ENCODE measurements around the gene OGFOD2.

OGFOD2 gene

DNA sequence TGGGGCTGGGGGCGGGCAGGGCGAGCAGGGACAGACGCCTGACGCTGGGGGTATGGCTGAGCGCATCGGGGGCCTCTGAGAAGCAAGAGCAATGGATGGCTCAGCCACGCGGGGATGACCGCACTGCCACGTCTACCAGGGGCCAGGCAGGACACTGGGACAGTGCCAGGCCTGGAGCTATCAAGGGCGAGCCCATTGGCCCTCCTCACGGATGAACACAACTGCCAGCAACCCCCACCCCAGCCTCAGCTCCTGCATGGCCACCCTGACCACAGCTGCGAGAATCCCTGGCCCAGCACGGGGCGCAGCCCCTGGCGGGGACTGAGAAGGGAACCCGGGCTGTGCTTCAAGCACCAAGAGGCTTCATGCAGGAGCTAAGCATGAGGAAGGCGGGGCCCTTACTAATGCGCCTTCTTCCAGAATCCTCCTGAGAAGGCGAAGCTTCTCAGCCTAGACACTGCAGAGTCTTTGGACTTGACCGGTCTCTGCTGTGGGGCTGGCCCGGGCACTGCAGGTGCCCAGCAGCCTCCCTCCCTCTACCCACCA is 14.9 kb downstream of the OGFOD2 start:
- no peak for TF ChIP-seq CTCF (IDR thresholded peaks at IDR 0.05; ENCODE audit: low read depth, low read length)
- no peak for DNase-seq
- peaks cover 5% of the 10 kb centered on the region; the same call in 1 of the 2 replicates for H3K36me3 ChIP-seq

DNA sequence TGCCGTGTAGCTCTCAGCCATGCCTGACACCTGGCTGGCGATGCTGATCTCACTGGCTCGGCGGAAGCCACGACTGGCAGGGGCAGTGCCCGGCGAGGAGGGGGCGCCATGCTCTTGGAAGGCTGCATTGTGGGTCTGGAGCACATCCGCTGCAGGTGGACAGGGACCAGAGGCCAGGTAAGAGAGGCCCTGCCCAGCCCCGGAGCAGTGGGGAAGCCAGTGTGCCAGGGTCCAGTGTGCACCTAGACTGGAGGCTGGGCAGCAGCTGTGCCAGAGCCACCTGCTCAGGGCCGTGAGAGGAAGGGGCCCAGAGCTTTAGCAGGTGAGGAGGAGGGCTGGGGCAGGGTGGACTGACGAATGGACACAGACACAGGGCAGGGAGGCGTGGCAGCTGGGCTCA is 15.5 kb downstream of the OGFOD2 start:
- DNase-seq: no peak
- no peaks in the 10 kb centered on the region for H3K9me3 ChIP-seq (ENCODE audit: severe bottlenecking)
- H3K36me3 ChIP-seq: peaks cover 5% of the 10 kb centered on the region; the same call in 1 of the 2 replicates
- H3K27ac ChIP-seq: no peak overlapping the region
- no peak overlapping the region for H3K4me3 ChIP-seq (ENCODE audit: low read depth, low read length)
- no peak for TF ChIP-seq CTCF (IDR thresholded peaks at IDR 0.05; ENCODE audit: low read depth, low read length)
- no peaks in the 10 kb centered on the region for H3K27me3 ChIP-seq (ENCODE audit: insufficient read depth, low read depth, severe bottlenecking)

More for the DNA sequence above, 14.9 kb downstream of the OGFOD2 start:
- Histone ChIP-seq H3K27ac (no peak overlapping the region), H3K9me3 (ENCODE audit: severe bottlenecking) (no peaks in the 10 kb centered on the region), H3K27me3 (ENCODE audit: insufficient read depth, low read depth, severe bottlenecking) (no peaks in the 10 kb centered on the region), H3K4me3 (ENCODE audit: low read depth, low read length) (no peak overlapping the region)

DNA sequence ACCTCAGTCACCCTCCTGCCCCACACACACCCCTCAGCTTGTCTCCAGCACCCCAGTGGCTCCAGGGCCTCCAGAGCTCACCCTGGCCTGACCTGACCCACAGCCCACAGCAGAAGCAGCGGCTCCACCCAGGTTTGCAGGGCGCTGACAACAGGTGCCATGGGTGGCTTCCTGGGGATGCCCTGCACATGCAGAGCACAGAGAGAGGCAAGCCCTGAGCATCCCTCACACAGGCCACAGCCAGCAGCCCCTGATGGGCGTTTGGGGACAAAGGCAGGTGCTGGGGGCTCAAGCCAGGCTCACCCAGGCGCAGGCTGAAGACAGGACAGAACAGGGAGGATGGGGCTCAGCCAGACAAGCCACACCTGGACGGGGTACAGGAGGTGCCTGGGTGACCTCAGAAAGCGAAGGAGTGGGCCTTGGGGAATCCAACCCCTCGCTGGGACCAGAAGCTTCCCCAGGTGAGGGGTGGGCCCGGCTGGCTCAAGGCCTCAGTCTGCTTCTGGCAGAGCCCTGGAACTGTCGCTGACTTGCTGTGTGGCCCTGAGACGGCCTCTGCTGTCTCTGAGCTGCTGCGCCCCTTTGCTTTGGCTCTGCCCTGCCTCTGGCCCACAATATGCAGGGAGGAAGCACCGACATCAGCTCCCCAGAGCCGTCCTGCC is 16.0 kb downstream of the OGFOD2 start:
- Histone ChIP-seq H3K27ac (no peak overlapping the region), H3K36me3 (peaks cover 5% of the 10 kb centered on the region; the same call in 1 of the 2 replicates), H3K4me3 (ENCODE audit: low read depth, low read length) (no peak overlapping the region), H3K27me3 (ENCODE audit: insufficient read depth, low read depth, severe bottlenecking) (no peaks in the 10 kb centered on the region), H3K9me3 (ENCODE audit: severe bottlenecking) (no peaks in the 10 kb centered on the region)
- DNase-seq: no peak
- TF ChIP-seq CTCF (IDR thresholded peaks at IDR 0.05; ENCODE audit: low read depth, low read length): no peak

DNA sequence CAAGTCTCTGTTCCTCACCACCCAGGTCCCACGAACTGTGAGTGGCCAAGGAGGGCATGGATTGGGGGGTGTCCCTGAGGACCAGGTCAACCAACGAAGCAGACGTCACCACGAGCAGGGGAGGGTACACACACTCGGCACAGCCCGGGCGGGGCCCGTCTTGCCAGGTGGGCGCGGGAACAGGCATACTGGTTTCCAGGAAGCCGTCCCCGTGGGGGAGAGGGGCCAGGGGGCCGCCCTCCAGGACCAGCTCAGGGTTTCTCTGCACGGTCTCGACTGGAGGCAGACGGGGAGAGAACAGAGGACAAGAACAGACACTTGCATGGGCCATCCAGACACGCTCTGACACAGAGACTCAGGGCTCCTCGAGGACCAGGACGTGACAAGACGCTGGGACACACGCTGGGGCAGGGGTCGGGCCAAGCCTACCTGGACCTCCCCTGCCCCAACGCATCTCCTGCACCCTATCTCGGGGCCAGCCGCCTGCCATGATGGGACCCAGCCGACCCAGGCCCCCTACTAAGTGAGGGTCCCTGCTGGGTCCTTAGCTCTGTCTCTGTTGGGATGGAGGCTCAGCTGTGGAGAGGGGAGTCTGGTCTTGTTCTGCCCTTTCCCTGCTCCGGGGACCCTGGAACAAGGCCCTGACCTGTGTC is 16.7 kb downstream of the OGFOD2 start:
- H3K9me3 ChIP-seq (ENCODE audit: severe bottlenecking): no peaks in the 10 kb centered on the region
- TF ChIP-seq CTCF (IDR thresholded peaks at IDR 0.05; ENCODE audit: low read depth, low read length): no peak
- peaks cover 3% of the 10 kb centered on the region; the same call in 1 of the 2 replicates for H3K36me3 ChIP-seq
- H3K4me3 ChIP-seq (ENCODE audit: low read depth, low read length): no peak overlapping the region
- DNase-seq: no peak
- no peak overlapping the region for H3K27ac ChIP-seq
- no peaks in the 10 kb centered on the region for H3K27me3 ChIP-seq (ENCODE audit: insufficient read depth, low read depth, severe bottlenecking)

DNA sequence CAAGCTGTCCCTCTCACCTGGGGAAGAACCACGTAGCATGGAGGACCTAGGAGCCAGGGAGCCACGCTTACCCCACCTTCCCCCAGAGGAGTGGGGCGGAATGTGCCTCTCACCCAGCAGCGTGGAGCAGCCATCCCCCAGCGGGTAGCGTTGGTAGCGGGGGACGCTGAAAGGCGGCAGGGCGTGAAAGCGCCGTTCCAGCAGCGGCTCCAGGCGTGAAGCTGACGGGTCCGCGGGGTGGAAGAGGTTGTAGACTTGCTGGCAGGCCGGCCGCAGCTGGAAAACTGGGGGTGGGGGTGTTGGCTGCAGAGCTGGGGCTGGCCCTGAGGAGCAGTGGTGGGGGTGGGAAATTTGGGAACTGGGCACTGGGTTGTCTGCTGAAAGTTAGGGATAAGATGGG is 17.3 kb downstream of the OGFOD2 start:
- Histone ChIP-seq H3K4me3 (ENCODE audit: low read depth, low read length) (no peak overlapping the region), H3K9me3 (ENCODE audit: severe bottlenecking) (no peaks in the 10 kb centered on the region), H3K36me3 (0 out of 2 replicates have a peak, but pooled peaks cover 2% of the 10 kb centered on the region), H3K27ac (no peak overlapping the region), H3K27me3 (ENCODE audit: insufficient read depth, low read depth, severe bottlenecking) (no peaks in the 10 kb centered on the region)
- no peak for TF ChIP-seq CTCF (IDR thresholded peaks at IDR 0.05; ENCODE audit: low read depth, low read length)
- DNase-seq: no peak

Measured in WERI-Rb-1 (cell line).